H9 (cell line): ENCODE measurements around the gene DMD. TPM values are rescaled to one million over a fixed set of nuclear protein-coding genes. Genes with fewer than 3 reads are reported as not detected.

ENCODE experiments used
- DNase-seq: peaks from one replicate; pipeline ENCODE4 v3.0.0-alpha.2; 2017
- H2AFZ ChIP-seq: one replicate; pipeline ENCODE4 v1.6.1; 2013; ENCODE audit warnings: mild to moderate bottlenecking, low read length, control low read depth, moderate library complexity
- H2AK5ac ChIP-seq: 2 replicates; pipeline ENCODE4 v1.6.1; 2013; ENCODE audit warnings: low read length, control low read depth, mixed read lengths; ENCODE audit not compliant: insufficient read length
- H2BK120ac ChIP-seq: one replicate; pipeline ENCODE4 v1.6.1; 2013; ENCODE audit warnings: low read depth, mild to moderate bottlenecking, low read length, control low read depth, inconsistent platforms; ENCODE audit not compliant: poor library complexity, severe bottlenecking
- H2BK12ac ChIP-seq: 2 replicates; pipeline ENCODE4 v1.6.1; 2013; ENCODE audit warnings: low read length, control low read depth, mixed read lengths, low read depth; ENCODE audit not compliant: insufficient read length
- H2BK15ac ChIP-seq: 2 replicates; pipeline ENCODE4 v1.6.1; 2013; ENCODE audit warnings: low read depth, low read length, control low read depth
- H2BK20ac ChIP-seq: one replicate; pipeline ENCODE4 v1.6.1; 2013; ENCODE audit warnings: low read depth, mild to moderate bottlenecking, low read length, control low read depth, inconsistent platforms; ENCODE audit not compliant: poor library complexity, severe bottlenecking
- H2BK5ac ChIP-seq: 2 replicates; pipeline ENCODE4 v1.6.1; 2013; ENCODE audit warnings: low read length, control low read depth, mixed read lengths; ENCODE audit not compliant: insufficient read length
- H3K14ac ChIP-seq: 2 replicates; pipeline ENCODE4 v1.6.1; 2013; ENCODE audit warnings: low read length, control low read depth; ENCODE audit not compliant: insufficient read depth
- H3K18ac ChIP-seq: 2 replicates; pipeline ENCODE4 v1.6.1; 2013; ENCODE audit warnings: low read depth, mild to moderate bottlenecking, mixed read lengths, low read length, control low read depth; ENCODE audit not compliant: insufficient read length
- H3K23ac ChIP-seq: 2 replicates; pipeline ENCODE4 v1.6.1; 2013; ENCODE audit warnings: low read length, control low read depth, mixed read lengths, low read depth; ENCODE audit not compliant: insufficient read length
- H3K23me2 ChIP-seq: 2 replicates; pipeline ENCODE4 v1.6.1; 2013; ENCODE audit warnings: low read depth, mild to moderate bottlenecking, mixed read lengths, low read length, control low read depth; ENCODE audit not compliant: insufficient read length, poor library complexity, severe bottlenecking
- H3K27ac ChIP-seq: 2 replicates; pipeline ENCODE4 v1.5.1; 2013; ENCODE audit warnings: low read length, control low read depth, mixed read lengths, low read depth; ENCODE audit not compliant: insufficient read length
- H3K27me3 ChIP-seq: 2 replicates; pipeline ENCODE4 v1.6.1; 2013; ENCODE audit warnings: low read length, control low read depth, inconsistent platforms; ENCODE audit not compliant: insufficient read depth
- H3K4ac ChIP-seq: 2 replicates; pipeline ENCODE4 v1.6.1; 2013; ENCODE audit warnings: low read depth, mild to moderate bottlenecking, control low read depth, inconsistent platforms, low read length, moderate library complexity
- H3K4me1 ChIP-seq: 2 replicates; pipeline ENCODE4 v1.6.1; 2013; ENCODE audit warnings: low read length, control low read depth, inconsistent platforms; ENCODE audit not compliant: insufficient read depth
- H3K4me2 ChIP-seq: 2 replicates; pipeline ENCODE4 v1.6.1; 2013; ENCODE audit warnings: low read length, control low read depth, mixed read lengths; ENCODE audit not compliant: insufficient read length, insufficient read depth
- H3K56ac ChIP-seq: 2 replicates; pipeline ENCODE4 v1.6.1; 2013; ENCODE audit warnings: low read depth, mild to moderate bottlenecking, mixed read lengths, low read length, control low read depth; ENCODE audit not compliant: insufficient read length
- H3K79me1 ChIP-seq: 2 replicates; pipeline ENCODE4 v1.6.1; 2013; ENCODE audit warnings: low read depth, mild to moderate bottlenecking, moderate library complexity, low read length, control low read depth, inconsistent platforms; ENCODE audit not compliant: insufficient read depth, poor library complexity, severe bottlenecking
- H3K79me2 ChIP-seq: 2 replicates; pipeline ENCODE4 v1.6.1; 2013; ENCODE audit warnings: low read length, control low read depth, inconsistent platforms; ENCODE audit not compliant: insufficient read depth
- H3K9ac ChIP-seq: 2 replicates; pipeline ENCODE4 v1.6.1; 2013; ENCODE audit warnings: low read length, control low read depth, mixed read lengths; ENCODE audit not compliant: insufficient read length; ENCODE audit errors: extremely low read depth
- H3K9me3 ChIP-seq: one replicate; pipeline ENCODE4 v1.6.1; 2013; ENCODE audit warnings: low read depth, low read length, inconsistent platforms; ENCODE audit not compliant: control insufficient read depth
- H3T11ph ChIP-seq: one replicate; pipeline ENCODE4 v1.6.1; 2013; ENCODE audit warnings: mild to moderate bottlenecking, low read length, control low read depth, inconsistent platforms
- H4K20me1 ChIP-seq: one replicate; pipeline ENCODE4 v1.6.1; 2013; ENCODE audit not compliant: control insufficient read depth, insufficient read length, insufficient read depth
- H4K5ac ChIP-seq: 2 replicates; pipeline ENCODE4 v1.6.1; 2013; ENCODE audit warnings: low read depth, mild to moderate bottlenecking, mixed read lengths, low read length, control low read depth; ENCODE audit not compliant: insufficient read length
- H4K8ac ChIP-seq: replicated peaks from 2 replicates; pipeline ENCODE4 v1.6.1; 2013; ENCODE audit warnings: low read length, control low read depth, mixed read lengths, low read depth; ENCODE audit not compliant: insufficient read length
- H4K91ac ChIP-seq: 2 replicates; pipeline ENCODE4 v1.6.1; 2013; ENCODE audit warnings: low read depth, mild to moderate bottlenecking, moderate library complexity, mixed read lengths, low read length, control low read depth; ENCODE audit not compliant: insufficient read length
- H3K27ac Mint-ChIP-seq, 3 experiments: 2 replicates in 2 of 3; 3 replicates in 1 of 3; pipeline ENCODE4 v1.8.0; 2020 to 2021; ENCODE audit warnings: mixed read lengths in 3 of 3, mild to moderate bottlenecking in 1 of 3, moderate library complexity in 1 of 3
- H3K27me3 Mint-ChIP-seq: 2 replicates; pipeline ENCODE4 v1.8.0; 2021; ENCODE audit warnings: low read depth, mild to moderate bottlenecking, moderate library complexity, mixed read lengths
- H3K36me3 Mint-ChIP-seq, 3 experiments: 2 replicates in 2 of 3; 3 replicates in 1 of 3; pipeline ENCODE4 v1.8.0; 2020 to 2021; ENCODE audit warnings: low read depth in 3 of 3, mixed read lengths in 3 of 3; ENCODE audit not compliant: insufficient read depth in 1 of 3
- H3K4me1 Mint-ChIP-seq, 2 experiments: 2 replicates each; pipeline ENCODE4 v1.8.0; 2020; ENCODE audit warnings: mixed read lengths in 2 of 2
- H3K4me3 Mint-ChIP-seq, 2 experiments: 2 replicates in 1 of 2; 3 replicates in 1 of 2; pipeline ENCODE4 v1.8.0; 2020 to 2021; ENCODE audit warnings: mild to moderate bottlenecking in 2 of 2, mixed read lengths in 2 of 2, moderate library complexity in 1 of 2
- H3K9me3 Mint-ChIP-seq, 2 experiments: 2 replicates in 1 of 2; 3 replicates in 1 of 2; pipeline ENCODE4 v1.8.0; 2020; ENCODE audit warnings: mild to moderate bottlenecking in 2 of 2, mixed read lengths in 2 of 2, moderate library complexity in 1 of 2
- CTCF ChIP-seq: fragments of 200-600 bp; sonication (generic); conservative IDR thresholded peaks from 3 replicates; pipeline ENCODE4 v1.8.0; 2021; ENCODE audit warnings: antibody characterized with exemption, mild to moderate bottlenecking
- WGBS: extraction: QIAGEN DNeasy Blood & Tissue Kit; methylation state at CpG from one replicate; pipeline ENCODE4 v1.1.7; 2013; ENCODE audit warnings: missing lambda C conversion rate, low lambda C conversion rate, mixed read lengths; ENCODE audit not compliant: insufficient read length; ENCODE audit errors: extremely low coverage; 5-methylcytosine and 5-hydroxymethylcytosine counted together
- total RNA-seq: library from RNA; stranded (reverse); gene quantifications from 2 replicates; pipeline ENCODE4 v1.2.1, GENCODE V29; 2021

DMD gene
- total RNA-seq, 1 experiment from 2014 or later = 3.8 TPM

- no peak overlapping the region for H3K4ac ChIP-seq
- no peaks in the 10 kb centered on the region for H3K4me1 Mint-ChIP-seq
- H3K23me2 ChIP-seq = no peaks in the 10 kb centered on the region
- H3K23ac ChIP-seq = no peak overlapping the region
- H2BK120ac ChIP-seq = no peak overlapping the region
- H2BK20ac ChIP-seq = no peak overlapping the region
- peaks cover 48 to 50% of the 10 kb centered on the region in 2 experiments for H3K9me3 Mint-ChIP-seq
- H3K9me3 ChIP-seq = no peaks in the 10 kb centered on the region
- no peak overlapping the region for H3T11ph ChIP-seq
- no peak overlapping the region for H4K91ac ChIP-seq
- DNase-seq = no peak
- H3K79me1 ChIP-seq = no peaks in the 10 kb centered on the region
- H3K27me3 ChIP-seq = no peaks in the 10 kb centered on the region
- H3K9ac ChIP-seq = no peak overlapping the region
- no peak overlapping the region for H2AK5ac ChIP-seq
- no peak overlapping the region for H3K56ac ChIP-seq
- no peaks in the 10 kb centered on the region for H4K20me1 ChIP-seq
- H3K14ac ChIP-seq = no peak overlapping the region
- H4K8ac ChIP-seq = no peak overlapping the region
- WGBS = no CpG with 5 or more reads among the region's 6 CpGs
- H3K4me1 ChIP-seq = no peaks in the 10 kb centered on the region
- no peaks in the 10 kb centered on the region; a peak in 3 of 7 replicates for H3K36me3 Mint-ChIP-seq
- H2BK15ac ChIP-seq = no peak overlapping the region
- H2BK5ac ChIP-seq = no peak overlapping the region
- H4K5ac ChIP-seq = no peak overlapping the region
- H3K79me2 ChIP-seq = no peaks in the 10 kb centered on the region
- H3K27ac ChIP-seq = no peak overlapping the region
- H3K27me3 Mint-ChIP-seq = no peaks in the 10 kb centered on the region
- H2AFZ ChIP-seq = no peak overlapping the region
- no peak overlapping the region for H2BK12ac ChIP-seq
- H3K27ac Mint-ChIP-seq = no peak overlapping the region
- no peak overlapping the region for H3K4me2 ChIP-seq
- no peak overlapping the region for H3K4me3 Mint-ChIP-seq
- TF ChIP-seq CTCF = no peak
- no peak overlapping the region for H3K18ac ChIP-seq
Observed at GRCh38 chrX:31837445-31838049, 1373.8 kb downstream of the DMD start.
